ENCODE measurements around the gene NEXMIF.

Gene NEXMIF

DNA sequence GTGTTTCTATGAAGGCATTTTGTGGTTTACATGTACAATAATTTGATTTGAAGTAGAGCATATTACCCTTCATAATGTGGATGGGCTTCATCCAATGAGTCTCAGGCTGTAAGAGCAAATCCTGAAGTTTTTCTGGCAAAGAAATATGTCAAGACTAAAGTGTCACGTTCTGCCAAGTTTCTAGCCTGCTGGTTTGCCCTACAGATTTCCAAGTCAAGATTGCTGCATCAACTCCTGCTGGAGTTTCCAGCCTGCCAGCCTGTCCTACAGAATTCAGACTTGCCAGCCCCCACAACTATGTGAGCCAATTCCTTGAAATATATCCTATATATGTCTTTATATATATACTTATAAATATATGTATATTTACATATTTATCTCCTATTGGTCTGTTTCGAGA is 240.8 kb downstream of the NEXMIF start:
- Histone ChIP-seq H3K27ac (no peak overlapping the region), H3K27me3 (ENCODE audit: control insufficient read depth, insufficient read depth, low read length) (no peaks in the 10 kb centered on the region), H3K36me3 (ENCODE audit: control insufficient read depth, insufficient read depth, low read length) (no peaks in the 10 kb centered on the region), H3K4me1 (no peaks in the 10 kb centered on the region), H3K9ac (no peak overlapping the region), H3K79me2 (no peaks in the 10 kb centered on the region), H3K4me3 (ENCODE audit: low read depth, low read length) (no peak overlapping the region), H2AFZ (no peak overlapping the region), H3K9me3 (ENCODE audit: control insufficient read depth, low read length) (no peaks in the 10 kb centered on the region), H3K4me2 (ENCODE audit: low read length) (no peak overlapping the region)
- TF ChIP-seq, protein P1, sequence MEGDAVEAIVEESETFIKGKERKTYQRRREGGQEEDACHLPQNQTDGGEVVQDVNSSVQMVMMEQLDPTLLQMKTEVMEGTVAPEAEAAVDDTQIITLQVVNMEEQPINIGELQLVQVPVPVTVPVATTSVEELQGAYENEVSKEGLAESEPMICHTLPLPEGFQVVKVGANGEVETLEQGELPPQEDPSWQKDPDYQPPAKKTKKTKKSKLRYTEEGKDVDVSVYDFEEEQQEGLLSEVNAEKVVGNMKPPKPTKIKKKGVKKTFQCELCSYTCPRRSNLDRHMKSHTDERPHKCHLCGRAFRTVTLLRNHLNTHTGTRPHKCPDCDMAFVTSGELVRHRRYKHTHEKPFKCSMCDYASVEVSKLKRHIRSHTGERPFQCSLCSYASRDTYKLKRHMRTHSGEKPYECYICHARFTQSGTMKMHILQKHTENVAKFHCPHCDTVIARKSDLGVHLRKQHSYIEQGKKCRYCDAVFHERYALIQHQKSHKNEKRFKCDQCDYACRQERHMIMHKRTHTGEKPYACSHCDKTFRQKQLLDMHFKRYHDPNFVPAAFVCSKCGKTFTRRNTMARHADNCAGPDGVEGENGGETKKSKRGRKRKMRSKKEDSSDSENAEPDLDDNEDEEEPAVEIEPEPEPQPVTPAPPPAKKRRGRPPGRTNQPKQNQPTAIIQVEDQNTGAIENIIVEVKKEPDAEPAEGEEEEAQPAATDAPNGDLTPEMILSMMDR (IDR thresholded peaks at IDR 0.05), result no peak
